EH (cell line): ENCODE measurements around the gene EIF4E3.

Experiments used
- DNase-seq: peaks from one replicate; pipeline ENCODE4 v3.0.0-alpha.2; 2015; ENCODE audit warnings: low read depth

EIF4E3 gene

GRCh38 chr3:71689291-71689690 is 35.9 kb downstream of the EIF4E3 start:
- DNase-seq = no peak

GRCh38 chr3:71688121-71688520 is 37.1 kb downstream of the EIF4E3 start:
- peak; percentile 44 for DNase-seq

- no peak for DNase-seq
Observed at GRCh38 chr3:71685686-71686085, 39.5 kb downstream of the EIF4E3 start.

- peak; percentile 90 for DNase-seq
Observed at GRCh38 chr3:71684757-71685386, 40.3 kb downstream of the EIF4E3 start.

GRCh38 chr3:71684046-71684756 is 41.0 kb downstream of the EIF4E3 start:
- no peak for DNase-seq

- peak; percentile 76 for DNase-seq
Observed at GRCh38 chr3:71681224-71681668, 44.0 kb downstream of the EIF4E3 start.

GRCh38 chr3:71680603-71681002 is 44.6 kb downstream of the EIF4E3 start:
- peak; percentile 73 for DNase-seq

GRCh38 chr3:71676931-71677330 is 48.3 kb downstream of the EIF4E3 start:
- DNase-seq = no peak

GRCh38 chr3:71673486-71673885 is 51.7 kb downstream of the EIF4E3 start:
- DNase-seq = peak; percentile 34

- no peak for DNase-seq
Observed at GRCh38 chr3:71672807-71673206, 52.4 kb downstream of the EIF4E3 start.

GRCh38 chr3:71672340-71672739 is 52.9 kb downstream of the EIF4E3 start:
- DNase-seq = no peak

GRCh38 chr3:71671216-71671845 is 53.9 kb downstream of the EIF4E3 start:
- no peak for DNase-seq

GRCh38 chr3:71662568-71662967 is 62.6 kb downstream of the EIF4E3 start:
- no peak for DNase-seq

GRCh38 chr3:71662056-71662455 is 63.1 kb downstream of the EIF4E3 start:
- DNase-seq = no peak

GRCh38 chr3:71659864-71660591 is 65.2 kb downstream of the EIF4E3 start:
- DNase-seq = peak; percentile 5

GRCh38 chr3:71657831-71658530 is 67.2 kb downstream of the EIF4E3 start:
- peak; percentile 10 for DNase-seq

- DNase-seq = no peak
Observed at GRCh38 chr3:71655061-71655460, 70.1 kb downstream of the EIF4E3 start.

- no peak for DNase-seq
Observed at GRCh38 chr3:71653414-71653807, 71.8 kb downstream of the EIF4E3 start.

- DNase-seq = peak; percentile 71
Observed at GRCh38 chr3:71652781-71653413, 72.3 kb downstream of the EIF4E3 start.

GRCh38 chr3:71651625-71652024 is 73.6 kb downstream of the EIF4E3 start:
- DNase-seq = no peak

GRCh38 chr3:71650372-71650771 is 74.8 kb downstream of the EIF4E3 start:
- no peak for DNase-seq
